ENCODE data around the gene NDE1.
"Not testable (repeated sequence)": the region's sequence is repeated elsewhere in the genome, so short reads cannot be mapped to it uniquely, and the experiment has no call there.

The NDE1 gene

GRCh38 chr16:15605839-15606517 is 44.1 kb upstream of the NDE1 start:
- no peaks in the 10 kb centered on the region for H3K27me3 ChIP-seq (replicated peaks; ENCODE audit: control insufficient read depth, insufficient read depth, low read length)
- TF ChIP-seq CTCF (IDR thresholded peaks at IDR 0.05; ENCODE audit: insufficient read depth, low read length, poor library complexity, severe bottlenecking) = no peak
- DNase-seq (ENCODE audit: extremely low read depth, insufficient read length) = no peak
- peaks cover 38% of the 10 kb centered on the region for H3K36me3 ChIP-seq (ENCODE audit: control insufficient read depth, insufficient read depth, low read length)
- no peak overlapping the region for H3K4me3 ChIP-seq (replicated peaks; ENCODE audit: low read depth, low read length)

GRCh38 chr16:15606518-15607220 is 43.4 kb upstream of the NDE1 start:
- DNase-seq (ENCODE audit: extremely low read depth, insufficient read length) = no peak
- no peak for TF ChIP-seq CTCF (IDR thresholded peaks at IDR 0.05; ENCODE audit: insufficient read depth, low read length, poor library complexity, severe bottlenecking)
- Histone ChIP-seq H3K27me3 (replicated peaks; ENCODE audit: control insufficient read depth, insufficient read depth, low read length) (no peaks in the 10 kb centered on the region), H3K36me3 (ENCODE audit: control insufficient read depth, insufficient read depth, low read length) (peaks cover 34% of the 10 kb centered on the region), H3K4me3 (replicated peaks; ENCODE audit: low read depth, low read length) (no peak overlapping the region)

GRCh38 chr16:15607221-15607699 is 42.8 kb upstream of the NDE1 start:
- H3K27me3 ChIP-seq (replicated peaks; ENCODE audit: control insufficient read depth, insufficient read depth, low read length); H3K4me3 ChIP-seq (replicated peaks; ENCODE audit: low read depth, low read length); DNase-seq (ENCODE audit: extremely low read depth, insufficient read length): not testable (repeated sequence)
- peaks cover 34% of the 10 kb centered on the region for H3K36me3 ChIP-seq (ENCODE audit: control insufficient read depth, insufficient read depth, low read length)

- Histone ChIP-seq H3K4me3 (replicated peaks; ENCODE audit: low read depth, low read length) (no peak overlapping the region), H3K36me3 (ENCODE audit: control insufficient read depth, insufficient read depth, low read length) (peaks cover 36% of the 10 kb centered on the region), H3K27me3 (replicated peaks; ENCODE audit: control insufficient read depth, insufficient read depth, low read length) (no peaks in the 10 kb centered on the region)
- TF ChIP-seq CTCF (IDR thresholded peaks at IDR 0.05; ENCODE audit: insufficient read depth, low read length, poor library complexity, severe bottlenecking) = no peak
- no peak for DNase-seq (ENCODE audit: extremely low read depth, insufficient read length)
Measured at GRCh38 chr16:15607700-15608396, 42.2 kb upstream of the NDE1 start.

GRCh38 chr16:15608398-15609285 is 41.4 kb upstream of the NDE1 start:
- TF ChIP-seq CTCF (IDR thresholded peaks at IDR 0.05; ENCODE audit: insufficient read depth, low read length, poor library complexity, severe bottlenecking) = no peak
- H3K4me3 ChIP-seq (replicated peaks; ENCODE audit: low read depth, low read length) = no peak overlapping the region
- DNase-seq (ENCODE audit: extremely low read depth, insufficient read length) = no peak
- peaks cover 36% of the 10 kb centered on the region for H3K36me3 ChIP-seq (ENCODE audit: control insufficient read depth, insufficient read depth, low read length)
- H3K27me3 ChIP-seq (replicated peaks; ENCODE audit: control insufficient read depth, insufficient read depth, low read length) = no peaks in the 10 kb centered on the region

Data from GM06990 (cell line).